ENCODE measurements around the gene SLC39A11.

- TF ChIP-seq, protein P1, sequence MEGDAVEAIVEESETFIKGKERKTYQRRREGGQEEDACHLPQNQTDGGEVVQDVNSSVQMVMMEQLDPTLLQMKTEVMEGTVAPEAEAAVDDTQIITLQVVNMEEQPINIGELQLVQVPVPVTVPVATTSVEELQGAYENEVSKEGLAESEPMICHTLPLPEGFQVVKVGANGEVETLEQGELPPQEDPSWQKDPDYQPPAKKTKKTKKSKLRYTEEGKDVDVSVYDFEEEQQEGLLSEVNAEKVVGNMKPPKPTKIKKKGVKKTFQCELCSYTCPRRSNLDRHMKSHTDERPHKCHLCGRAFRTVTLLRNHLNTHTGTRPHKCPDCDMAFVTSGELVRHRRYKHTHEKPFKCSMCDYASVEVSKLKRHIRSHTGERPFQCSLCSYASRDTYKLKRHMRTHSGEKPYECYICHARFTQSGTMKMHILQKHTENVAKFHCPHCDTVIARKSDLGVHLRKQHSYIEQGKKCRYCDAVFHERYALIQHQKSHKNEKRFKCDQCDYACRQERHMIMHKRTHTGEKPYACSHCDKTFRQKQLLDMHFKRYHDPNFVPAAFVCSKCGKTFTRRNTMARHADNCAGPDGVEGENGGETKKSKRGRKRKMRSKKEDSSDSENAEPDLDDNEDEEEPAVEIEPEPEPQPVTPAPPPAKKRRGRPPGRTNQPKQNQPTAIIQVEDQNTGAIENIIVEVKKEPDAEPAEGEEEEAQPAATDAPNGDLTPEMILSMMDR (conservative IDR thresholded peaks at IDR 0.05) = no peak
- no peak for TF ChIP-seq EZH2 (IDR thresholded peaks at IDR 0.05; ENCODE audit: low read depth)
Observed at GRCh38 chr17:72970797-72971196, 121.7 kb downstream of the SLC39A11 start.

Data from PC-9 (cell line).